HG02840 (cell line): ENCODE results near the gene WNT3A.
"Not testable (repeated sequence)": the region's sequence is repeated elsewhere in the genome, so short reads cannot be mapped to it uniquely, and the experiment has no call there.

Source experiments
- ATAC-seq: cut with Tn5 transposase; IDR thresholded peaks from one replicate; pipeline ENCODE4 v1.9.1; 2021; ENCODE audit warnings: mild to moderate bottlenecking, moderate library complexity, moderate number of reproducible peaks; ENCODE audit not compliant: unreplicated experiment, low FRiP score

Gene WNT3A

GRCh38 chr1:228010921-228011320 lies 4.1 kb downstream of the WNT3A start:
- no peak for ATAC-seq

GRCh38 chr1:228011721-228012311 lies 5.0 kb downstream of the WNT3A start:
- no peak for ATAC-seq

- no peak for ATAC-seq
These were observed 5.8 kb downstream of the WNT3A start for GRCh38 chr1:228012555-228012954.

GRCh38 chr1:228013131-228013934 lies 6.5 kb downstream of the WNT3A start:
- no peak for ATAC-seq

- ATAC-seq: no peak
These were observed 7.4 kb downstream of the WNT3A start for GRCh38 chr1:228013935-228014930.

GRCh38 chr1:228015276-228016180 lies 8.7 kb downstream of the WNT3A start:
- no peak for ATAC-seq

GRCh38 chr1:228016181-228016510 lies 9.3 kb downstream of the WNT3A start:
- no peak for ATAC-seq

- ATAC-seq: no peak
These were observed 10.0 kb downstream of the WNT3A start for GRCh38 chr1:228016653-228017355.

GRCh38 chr1:228017356-228018124 lies 10.7 kb downstream of the WNT3A start:
- ATAC-seq: no peak

- no peak for ATAC-seq
These were observed 11.3 kb downstream of the WNT3A start for GRCh38 chr1:228018125-228018398.

GRCh38 chr1:228018961-228019721 lies 12.3 kb downstream of the WNT3A start:
- ATAC-seq: no peak

GRCh38 chr1:228019722-228020083 lies 12.9 kb downstream of the WNT3A start:
- not testable (repeated sequence) for ATAC-seq

- no peak for ATAC-seq
These were observed 14.0 kb downstream of the WNT3A start for GRCh38 chr1:228020686-228021354.

GRCh38 chr1:228021355-228022030 lies 14.7 kb downstream of the WNT3A start:
- no peak for ATAC-seq

GRCh38 chr1:228022571-228023293 lies 15.9 kb downstream of the WNT3A start:
- no peak for ATAC-seq

GRCh38 chr1:228023294-228023639 lies 16.5 kb downstream of the WNT3A start:
- ATAC-seq: no peak

GRCh38 chr1:228029281-228029680 lies 22.5 kb downstream of the WNT3A start:
- no peak for ATAC-seq
